ENCODE results near the gene TRIOBP. TPM values are rescaled to one million over a fixed set of nuclear protein-coding genes. Genes with fewer than 3 reads are reported as not detected.
A peak's percentile ranks its signal among the peaks of the same experiment; 100 is the strongest.

The TRIOBP gene
- total RNA-seq, 1 experiment from 2014 or later = 45.7 TPM

DNA sequence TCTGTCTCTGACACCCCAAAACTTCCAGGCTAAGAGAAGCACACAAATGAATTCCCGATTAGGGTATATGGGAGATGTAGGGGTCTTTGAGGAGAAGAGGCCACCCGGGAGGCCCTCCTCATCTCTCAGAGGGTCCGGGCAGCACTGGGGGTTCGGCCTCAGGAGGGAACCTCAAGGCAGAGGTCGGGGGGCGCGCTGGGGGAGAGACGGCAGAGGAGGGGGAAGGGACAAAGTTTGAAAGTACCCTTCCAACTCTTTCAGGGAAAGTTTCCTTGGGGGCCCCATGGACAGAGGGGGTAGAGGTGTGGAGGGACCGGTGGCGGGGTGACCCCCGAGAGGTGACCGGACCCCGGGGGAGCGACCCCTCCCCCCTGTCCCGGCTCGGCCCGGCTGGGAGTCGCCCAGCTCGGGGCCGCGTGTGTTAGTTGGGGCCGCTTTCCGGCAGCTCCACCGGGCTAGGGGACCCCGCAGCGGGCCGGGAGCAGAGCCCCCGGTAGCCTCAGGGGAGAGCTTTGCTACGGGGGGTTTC lies 107.6 kb downstream of the TRIOBP start:
- H3K27ac Mint-ChIP-seq (ENCODE audit: low read depth, unreplicated experiment) = peak overlapping the region; percentile 57
- no peaks in the 10 kb centered on the region for H3K27me3 Mint-ChIP-seq (ENCODE audit: insufficient read depth, unreplicated experiment)
- TSS peak; percentile 91 for BruUV-seq (replicated peaks)
- H3K36me3 Mint-ChIP-seq (ENCODE audit: insufficient read depth, unreplicated experiment) = no peaks in the 10 kb centered on the region
- DNase-seq (ENCODE audit: unreplicated experiment) = no peak
- POLR2A ChIA-PET = interaction anchor here (0.8 to 1.4 kb wide), 3 partner anchors 39 to 128 kb away, joined by 3 to 11 read pairs (median 7); partner anchors contain the start of genes ANKRD54 and LGALS1
- CTCF ChIA-PET = interaction anchor here (0.6 kb wide), 1 partner anchor 181 kb away, joined by 3 read pairs; no protein-coding TSS in a partner anchor
- TF ChIP-seq, protein P1, sequence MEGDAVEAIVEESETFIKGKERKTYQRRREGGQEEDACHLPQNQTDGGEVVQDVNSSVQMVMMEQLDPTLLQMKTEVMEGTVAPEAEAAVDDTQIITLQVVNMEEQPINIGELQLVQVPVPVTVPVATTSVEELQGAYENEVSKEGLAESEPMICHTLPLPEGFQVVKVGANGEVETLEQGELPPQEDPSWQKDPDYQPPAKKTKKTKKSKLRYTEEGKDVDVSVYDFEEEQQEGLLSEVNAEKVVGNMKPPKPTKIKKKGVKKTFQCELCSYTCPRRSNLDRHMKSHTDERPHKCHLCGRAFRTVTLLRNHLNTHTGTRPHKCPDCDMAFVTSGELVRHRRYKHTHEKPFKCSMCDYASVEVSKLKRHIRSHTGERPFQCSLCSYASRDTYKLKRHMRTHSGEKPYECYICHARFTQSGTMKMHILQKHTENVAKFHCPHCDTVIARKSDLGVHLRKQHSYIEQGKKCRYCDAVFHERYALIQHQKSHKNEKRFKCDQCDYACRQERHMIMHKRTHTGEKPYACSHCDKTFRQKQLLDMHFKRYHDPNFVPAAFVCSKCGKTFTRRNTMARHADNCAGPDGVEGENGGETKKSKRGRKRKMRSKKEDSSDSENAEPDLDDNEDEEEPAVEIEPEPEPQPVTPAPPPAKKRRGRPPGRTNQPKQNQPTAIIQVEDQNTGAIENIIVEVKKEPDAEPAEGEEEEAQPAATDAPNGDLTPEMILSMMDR (IDR thresholded peaks at IDR 0.05; ENCODE audit: unreplicated experiment) = no peak
- H3K9me3 Mint-ChIP-seq (ENCODE audit: unreplicated experiment) = no peaks in the 10 kb centered on the region
- H3K4me3 Mint-ChIP-seq (ENCODE audit: unreplicated experiment) = peak overlapping the region; percentile 78
- peaks cover 13% of the 10 kb centered on the region for H3K4me1 Mint-ChIP-seq (ENCODE audit: insufficient read depth, unreplicated experiment)
- intact Hi-C loops (cut with micrococcal nuclease) = no loop called here

GRCh38 chr22:37804881-37805809 lies 108.3 kb downstream of the TRIOBP start:
- BruUV-seq (replicated peaks) = TSS peak; percentile 60
- POLR2A ChIA-PET = interaction anchor here (0.7 to 1.4 kb wide), 6 partner anchors 9 to 197 kb away, joined by 3 to 11 read pairs (median 4); partner anchors contain the start of genes ANKRD54, GGA1 and LGALS1

GRCh38 chr22:37805810-37806277 lies 109.0 kb downstream of the TRIOBP start:
- ChIA-PET CTCF (interaction anchor here (0.5 kb wide), 1 partner anchor 12 kb away, joined by 4 read pairs; no protein-coding TSS in a partner anchor), POLR2A (interaction anchor here (1.1 to 2.9 kb wide), 5 partner anchors 9 to 198 kb away, joined by 3 to 14 read pairs (median 7); partner anchors contain the start of genes ANKRD54 and GGA1)
- peaks cover 9% of the 10 kb centered on the region for H3K36me3 Mint-ChIP-seq (ENCODE audit: insufficient read depth, unreplicated experiment)
- H3K4me1 Mint-ChIP-seq (ENCODE audit: insufficient read depth, unreplicated experiment) = peaks cover 13% of the 10 kb centered on the region
- TF ChIP-seq, protein P1 (IDR thresholded peaks at IDR 0.05; ENCODE audit: unreplicated experiment) = no peak
- H3K9me3 Mint-ChIP-seq (ENCODE audit: unreplicated experiment) = no peaks in the 10 kb centered on the region
- no peak for DNase-seq (ENCODE audit: unreplicated experiment)
- peak overlapping the region; percentile 12 for H3K27ac Mint-ChIP-seq (ENCODE audit: low read depth, unreplicated experiment)
- intact Hi-C loops (cut with micrococcal nuclease) = no loop called here
- H3K4me3 Mint-ChIP-seq (ENCODE audit: unreplicated experiment) = peak overlapping the region; percentile 78
- no peaks in the 10 kb centered on the region for H3K27me3 Mint-ChIP-seq (ENCODE audit: insufficient read depth, unreplicated experiment)
- no TSS peak for BruUV-seq (replicated peaks)

More at GRCh38 chr22:37804881-37805809, 108.3 kb downstream of the TRIOBP start:
- Mint-ChIP-seq H3K4me3 (ENCODE audit: unreplicated experiment) (peak overlapping the region; percentile 78), H3K9me3 (ENCODE audit: unreplicated experiment) (no peaks in the 10 kb centered on the region), H3K4me1 (ENCODE audit: insufficient read depth, unreplicated experiment) (peaks cover 13% of the 10 kb centered on the region), H3K36me3 (ENCODE audit: insufficient read depth, unreplicated experiment) (peaks cover 5% of the 10 kb centered on the region), H3K27ac (ENCODE audit: low read depth, unreplicated experiment) (peak overlapping the region; percentile 57), H3K27me3 (ENCODE audit: insufficient read depth, unreplicated experiment) (no peaks in the 10 kb centered on the region)
- CTCF ChIA-PET = interaction anchor here (0.5 to 0.6 kb wide), 2 partner anchors 12 to 181 kb away, joined by 3 to 4 read pairs; no protein-coding TSS in a partner anchor
- peak; percentile 78 for DNase-seq (ENCODE audit: unreplicated experiment)
- TF ChIP-seq, protein P1 (IDR thresholded peaks at IDR 0.05; ENCODE audit: unreplicated experiment) = no peak
- intact Hi-C loops (cut with micrococcal nuclease) = no loop called here

Measured in MCF 10A (cell line).